ENCODE data around the gene CDC20. TPM values are rescaled to one million over a fixed set of nuclear protein-coding genes. Genes with fewer than 3 reads are reported as not detected.

The CDC20 gene
- total RNA-seq, 1 donor from 2014 or later: 125 TPM

- Mint-ChIP-seq H3K9me3 (no peaks in the 10 kb centered on the region), H3K27me3 (ENCODE audit: low read depth) (no peaks in the 10 kb centered on the region), H3K36me3 (ENCODE audit: low read depth) (no peaks in the 10 kb centered on the region), H3K27ac (no peak overlapping the region), H3K4me3 (ENCODE audit: low read depth) (no peak overlapping the region), H3K4me1 (ENCODE audit: low read depth) (peaks cover 13% of the 10 kb centered on the region)
- intact Hi-C loops (cut with micrococcal nuclease): no loop called here
- no peak for DNase-seq (ENCODE audit: low spot score)
Measured at GRCh38 chr1:43318831-43319230, 40.0 kb upstream of the CDC20 start.

DNA sequence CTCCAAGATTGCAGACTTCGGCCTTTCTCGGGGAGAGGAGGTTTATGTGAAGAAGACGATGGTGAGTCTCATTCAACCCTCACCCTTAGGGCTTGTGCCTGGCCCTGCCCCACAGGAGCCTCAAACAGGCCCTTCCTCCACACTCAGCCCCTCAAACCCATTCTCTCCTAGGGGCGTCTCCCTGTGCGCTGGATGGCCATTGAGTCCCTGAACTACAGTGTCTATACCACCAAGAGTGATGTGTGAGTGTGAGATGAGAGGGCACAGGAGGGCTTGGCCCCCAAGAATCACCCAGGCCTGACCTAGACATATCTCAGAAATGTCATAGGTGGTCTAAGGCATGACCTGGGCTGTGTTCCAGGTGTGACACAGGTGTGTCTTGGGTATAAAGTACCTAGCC, 39.5 kb upstream of the CDC20 start:
- DNase-seq (ENCODE audit: low spot score): no peak
- intact Hi-C loops (cut with micrococcal nuclease): no loop called here
- Mint-ChIP-seq H3K4me1 (ENCODE audit: low read depth) (peaks cover 13% of the 10 kb centered on the region), H3K27ac (no peak overlapping the region), H3K27me3 (ENCODE audit: low read depth) (no peaks in the 10 kb centered on the region), H3K9me3 (peaks cover 2% of the 10 kb centered on the region), H3K4me3 (ENCODE audit: low read depth) (no peak overlapping the region), H3K36me3 (ENCODE audit: low read depth) (no peaks in the 10 kb centered on the region)

DNA sequence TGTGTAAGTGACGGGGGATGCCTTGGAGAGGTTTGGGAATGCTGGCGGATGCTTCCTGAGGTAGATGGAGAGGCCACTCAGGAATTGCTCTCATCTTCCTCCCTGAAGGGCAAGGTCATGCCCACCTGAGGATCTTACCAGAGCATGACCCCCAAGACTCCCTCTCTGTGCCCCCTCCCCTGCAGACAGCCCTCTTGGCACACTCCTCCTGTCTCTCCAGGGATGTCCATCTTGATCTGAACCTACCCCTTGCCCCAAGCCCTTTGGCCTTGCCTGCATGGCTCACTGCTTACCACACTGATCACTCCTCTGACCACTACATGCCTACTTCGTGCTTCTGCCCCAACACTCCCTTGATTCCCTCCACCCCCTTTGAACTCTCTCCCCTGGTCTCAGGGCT, 39.0 kb upstream of the CDC20 start:
- intact Hi-C loops (cut with micrococcal nuclease): no loop called here
- Mint-ChIP-seq H3K27me3 (ENCODE audit: low read depth) (no peaks in the 10 kb centered on the region), H3K9me3 (peaks cover 7% of the 10 kb centered on the region), H3K27ac (peak overlapping the region; percentile 30), H3K36me3 (ENCODE audit: low read depth) (peaks cover 2% of the 10 kb centered on the region), H3K4me3 (ENCODE audit: low read depth) (no peak overlapping the region), H3K4me1 (ENCODE audit: low read depth) (peaks cover 16% of the 10 kb centered on the region)
- no peak for DNase-seq (ENCODE audit: low spot score)

DNA sequence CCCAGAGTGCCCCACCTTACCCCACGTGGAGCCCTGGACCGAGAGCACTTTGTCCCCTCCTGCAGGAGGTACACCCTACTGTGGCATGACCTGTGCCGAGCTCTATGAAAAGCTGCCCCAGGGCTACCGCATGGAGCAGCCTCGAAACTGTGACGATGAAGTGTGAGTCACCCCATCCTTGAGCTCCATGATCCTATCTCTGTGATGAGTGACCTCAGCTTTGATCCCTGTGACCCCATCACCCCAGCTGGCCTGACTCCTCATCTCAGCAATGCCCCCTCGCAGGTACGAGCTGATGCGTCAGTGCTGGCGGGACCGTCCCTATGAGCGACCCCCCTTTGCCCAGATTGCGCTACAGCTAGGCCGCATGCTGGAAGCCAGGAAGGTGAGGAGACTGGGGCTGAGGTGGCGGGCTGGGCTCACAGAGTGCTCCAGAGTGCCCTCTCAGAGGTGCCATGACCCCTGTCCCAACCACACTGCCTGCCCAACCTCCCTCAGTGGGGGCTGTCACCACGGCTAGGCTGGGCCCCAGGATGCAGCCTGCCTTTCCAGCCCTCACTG, 37.4 kb upstream of the CDC20 start:
- no peak overlapping the region for H3K4me3 Mint-ChIP-seq (ENCODE audit: low read depth)
- DNase-seq (ENCODE audit: low spot score): no peak
- H3K4me1 Mint-ChIP-seq (ENCODE audit: low read depth): peaks cover 16% of the 10 kb centered on the region
- H3K27ac Mint-ChIP-seq: no peak overlapping the region
- H3K9me3 Mint-ChIP-seq: peaks cover 18% of the 10 kb centered on the region
- intact Hi-C loops (cut with micrococcal nuclease): no loop called here
- peaks cover 5% of the 10 kb centered on the region for H3K36me3 Mint-ChIP-seq (ENCODE audit: low read depth)
- H3K27me3 Mint-ChIP-seq (ENCODE audit: low read depth): no peaks in the 10 kb centered on the region

DNA sequence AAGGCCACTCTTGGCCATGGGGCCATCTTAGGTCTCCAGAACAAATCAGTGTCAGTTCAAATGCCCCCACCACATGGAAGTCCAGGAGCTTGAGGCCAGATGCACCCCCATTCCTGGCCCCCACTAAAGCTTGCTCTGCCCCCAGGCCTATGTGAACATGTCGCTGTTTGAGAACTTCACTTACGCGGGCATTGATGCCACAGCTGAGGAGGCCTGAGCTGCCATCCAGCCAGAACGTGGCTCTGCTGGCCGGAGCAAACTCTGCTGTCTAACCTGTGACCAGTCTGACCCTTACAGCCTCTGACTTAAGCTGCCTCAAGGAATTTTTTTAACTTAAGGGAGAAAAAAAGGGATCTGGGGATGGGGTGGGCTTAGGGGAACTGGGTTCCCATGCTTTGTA, 36.3 kb upstream of the CDC20 start:
- Mint-ChIP-seq H3K27me3 (ENCODE audit: low read depth) (no peaks in the 10 kb centered on the region), H3K36me3 (ENCODE audit: low read depth) (peaks cover 5% of the 10 kb centered on the region), H3K27ac (no peak overlapping the region), H3K9me3 (peaks cover 23% of the 10 kb centered on the region), H3K4me3 (ENCODE audit: low read depth) (no peak overlapping the region), H3K4me1 (ENCODE audit: low read depth) (peaks cover 19% of the 10 kb centered on the region)
- DNase-seq (ENCODE audit: low spot score): no peak
- intact Hi-C loops (cut with micrococcal nuclease): no loop called here

DNA sequence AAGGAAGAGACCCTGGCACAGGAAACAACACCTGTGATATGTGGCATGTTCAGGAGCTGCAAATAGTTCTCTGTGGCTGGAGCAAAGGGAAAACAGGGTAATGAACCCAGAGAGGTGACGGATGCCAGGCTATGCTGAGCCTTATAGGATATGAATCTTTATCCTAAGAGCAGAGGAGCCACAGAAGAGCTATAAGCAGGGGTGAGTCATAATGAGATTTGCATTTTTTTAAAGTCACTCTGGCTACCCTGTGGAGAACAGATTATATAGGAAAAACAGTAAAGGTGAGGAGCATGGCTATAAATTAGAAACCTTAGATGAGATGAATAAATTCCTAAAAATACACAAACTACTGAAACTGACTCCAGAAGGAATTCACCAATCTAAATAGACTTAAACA, 34.0 kb upstream of the CDC20 start:
- peaks cover 16% of the 10 kb centered on the region for H3K4me1 Mint-ChIP-seq (ENCODE audit: low read depth)
- no peak overlapping the region for H3K27ac Mint-ChIP-seq
- H3K27me3 Mint-ChIP-seq (ENCODE audit: low read depth): no peaks in the 10 kb centered on the region
- DNase-seq (ENCODE audit: low spot score): no peak
- H3K9me3 Mint-ChIP-seq: peaks cover 28% of the 10 kb centered on the region
- H3K4me3 Mint-ChIP-seq (ENCODE audit: low read depth): no peak overlapping the region
- peaks cover 5% of the 10 kb centered on the region for H3K36me3 Mint-ChIP-seq (ENCODE audit: low read depth)
- intact Hi-C loops (cut with micrococcal nuclease): no loop called here

- no peak overlapping the region for H3K4me3 Mint-ChIP-seq (ENCODE audit: low read depth)
- intact Hi-C loops (cut with micrococcal nuclease): no loop called here
- no peaks in the 10 kb centered on the region for H3K27me3 Mint-ChIP-seq (ENCODE audit: low read depth)
- no peak for DNase-seq (ENCODE audit: low spot score)
- peaks cover 28% of the 10 kb centered on the region for H3K9me3 Mint-ChIP-seq
- H3K27ac Mint-ChIP-seq: no peak overlapping the region
- peaks cover 5% of the 10 kb centered on the region for H3K36me3 Mint-ChIP-seq (ENCODE audit: low read depth)
- peaks cover 19% of the 10 kb centered on the region for H3K4me1 Mint-ChIP-seq (ENCODE audit: low read depth)
Measured at GRCh38 chr1:43325381-43325780, 33.4 kb upstream of the CDC20 start.

DNA sequence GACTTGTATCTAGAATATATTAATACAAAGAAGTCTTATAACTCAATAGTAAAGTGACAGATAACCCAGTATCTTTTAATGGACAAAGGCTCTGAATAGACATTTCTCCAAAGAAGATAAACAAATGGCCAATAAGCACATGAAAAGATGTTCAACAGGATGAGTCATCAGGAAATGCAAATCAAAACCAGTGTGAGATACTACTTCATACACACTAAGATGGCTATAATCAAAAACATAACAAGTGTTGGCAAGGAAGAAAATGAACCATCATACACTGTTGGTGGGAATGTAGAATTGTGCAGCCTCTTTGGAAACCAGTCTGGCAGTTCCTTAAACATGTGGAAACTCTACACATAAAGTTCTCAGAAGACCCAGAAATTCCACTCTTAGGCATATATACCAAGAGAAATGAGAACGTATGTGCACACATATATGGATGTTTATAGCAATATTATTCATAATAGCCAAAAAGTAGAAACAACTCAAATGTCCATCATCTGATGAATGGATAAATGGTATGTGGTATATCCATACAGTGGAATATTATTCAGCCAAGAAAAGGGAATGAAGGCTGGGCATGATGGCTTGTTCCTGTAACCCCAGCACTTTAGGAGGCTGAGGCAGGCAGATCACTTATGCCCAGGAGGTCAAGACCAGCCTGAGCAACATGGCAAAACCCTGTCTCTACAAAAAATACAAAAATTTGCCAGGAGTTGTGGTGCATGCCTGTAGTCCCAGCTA, 31.1 kb upstream of the CDC20 start:
- Mint-ChIP-seq H3K27me3 (ENCODE audit: low read depth) (no peaks in the 10 kb centered on the region), H3K9me3 (peaks cover 28% of the 10 kb centered on the region), H3K4me3 (ENCODE audit: low read depth) (no peak overlapping the region), H3K4me1 (ENCODE audit: low read depth) (peaks cover 25% of the 10 kb centered on the region), H3K36me3 (ENCODE audit: low read depth) (peaks cover 5% of the 10 kb centered on the region), H3K27ac (no peak overlapping the region)
- no peak for DNase-seq (ENCODE audit: low spot score)
- intact Hi-C loops (cut with micrococcal nuclease): no loop called here

DNA sequence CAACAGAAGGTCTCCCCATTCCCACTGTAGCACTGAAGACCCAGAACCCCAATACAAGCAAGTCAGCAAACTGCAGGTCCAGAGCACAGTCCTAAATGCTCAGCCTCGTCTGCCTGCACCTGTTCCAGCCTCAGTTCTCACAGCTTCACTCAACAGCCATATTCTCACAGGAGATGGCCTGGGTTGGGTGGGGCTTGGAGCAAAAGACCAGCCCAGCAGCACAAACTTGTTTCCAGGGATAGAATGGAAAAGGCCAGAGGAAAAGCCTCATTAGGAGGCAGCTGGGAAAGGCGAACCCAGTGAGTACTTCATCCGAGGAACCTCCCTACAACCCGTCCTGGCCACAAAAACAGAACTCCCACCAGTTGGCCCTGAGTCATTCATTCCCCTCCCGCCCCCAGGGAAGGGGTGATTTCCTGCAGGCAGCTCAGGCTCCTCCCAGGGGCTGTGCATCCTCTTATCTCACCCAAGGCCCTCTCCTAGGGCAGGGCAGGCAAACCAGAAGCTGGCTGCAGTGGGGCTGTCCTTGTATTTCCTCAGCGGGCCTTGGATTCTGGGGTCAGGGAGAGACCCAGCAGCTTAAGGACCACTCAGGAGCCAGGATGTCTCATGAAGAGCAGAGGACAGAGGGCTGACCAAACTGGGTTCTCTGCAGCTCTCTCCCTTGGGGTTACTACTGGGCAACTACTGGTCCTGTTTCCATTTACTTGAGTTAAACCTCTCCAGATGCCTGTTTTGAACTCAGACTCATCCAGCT, 28.6 kb upstream of the CDC20 start:
- H3K4me3 Mint-ChIP-seq (ENCODE audit: low read depth): no peak overlapping the region
- intact Hi-C loops (cut with micrococcal nuclease): loop anchor here (2.0 kb wide), 2 partner anchors 15 to 35 kb away; no protein-coding TSS in a partner anchor
- DNase-seq (ENCODE audit: low spot score): no peak
- H3K9me3 Mint-ChIP-seq: peaks cover 17% of the 10 kb centered on the region
- peaks cover 22% of the 10 kb centered on the region for H3K4me1 Mint-ChIP-seq (ENCODE audit: low read depth)
- H3K27me3 Mint-ChIP-seq (ENCODE audit: low read depth): no peaks in the 10 kb centered on the region
- peak overlapping the region; percentile 65 for H3K27ac Mint-ChIP-seq
- H3K36me3 Mint-ChIP-seq (ENCODE audit: low read depth): no peaks in the 10 kb centered on the region

GRCh38 chr1:43331688-43332087, 27.1 kb upstream of the CDC20 start:
- intact Hi-C loops (cut with micrococcal nuclease): loop anchor here (2.0 kb wide), 2 partner anchors 13 to 37 kb away; no protein-coding TSS in a partner anchor
- Mint-ChIP-seq H3K27ac (no peak overlapping the region), H3K36me3 (ENCODE audit: low read depth) (no peaks in the 10 kb centered on the region), H3K4me3 (ENCODE audit: low read depth) (no peak overlapping the region), H3K9me3 (peaks cover 10% of the 10 kb centered on the region), H3K27me3 (ENCODE audit: low read depth) (no peaks in the 10 kb centered on the region), H3K4me1 (ENCODE audit: low read depth) (peaks cover 22% of the 10 kb centered on the region)
- DNase-seq (ENCODE audit: low spot score): no peak

GRCh38 chr1:43334453-43335205, 24.2 kb upstream of the CDC20 start:
- Mint-ChIP-seq H3K27ac (peak overlapping the region; percentile 1), H3K9me3 (no peaks in the 10 kb centered on the region), H3K4me1 (ENCODE audit: low read depth) (peaks cover 13% of the 10 kb centered on the region), H3K27me3 (ENCODE audit: low read depth) (no peaks in the 10 kb centered on the region), H3K36me3 (ENCODE audit: low read depth) (no peaks in the 10 kb centered on the region), H3K4me3 (ENCODE audit: low read depth) (no peak overlapping the region)
- intact Hi-C loops (cut with micrococcal nuclease): no loop called here
- no peak for DNase-seq (ENCODE audit: low spot score)

- no peaks in the 10 kb centered on the region for H3K27me3 Mint-ChIP-seq (ENCODE audit: low read depth)
- H3K4me1 Mint-ChIP-seq (ENCODE audit: low read depth): no peaks in the 10 kb centered on the region
- H3K27ac Mint-ChIP-seq: no peak within 1 kb of the TSS
- H3K4me3 Mint-ChIP-seq (ENCODE audit: low read depth): no peak within 1 kb of the TSS
- no peaks in the 10 kb centered on the region for H3K36me3 Mint-ChIP-seq (ENCODE audit: low read depth)
- intact Hi-C loops (cut with micrococcal nuclease): no loop called here
- H3K9me3 Mint-ChIP-seq: no peaks in the 10 kb centered on the region
- DNase-seq (ENCODE audit: low spot score): no peak
Measured at GRCh38 chr1:43337588-43337987, 21.2 kb upstream of the CDC20 start, which contains the start of gene MPL. MPL (plus strand) TSS chr1:43337818; CDS start chr1:43337849, 31 bp downstream.
